Body of pancreas (tissue), 4 donors: ENCODE measurements around the gene PKP2.

Experiments
- POLR2A ChIP-seq, 3 donors: fragments of 450-650 bp; IDR thresholded peaks; one replicate each; pipeline ENCODE4 v1.6.1; 2016; ENCODE audit warnings: antibody characterized with exemption in 3 of 3, mild to moderate bottlenecking in 2 of 3
- TF ChIP-seq, protein P1 (sequence below), 7 experiments: fragments of 450-650 bp in 4 of 7; fragments of 200-600 bp in 3 of 7; sonication (generic) in 3 of 7; IDR thresholded peaks; one replicate each; pipeline ENCODE4 v1.5.1; 2016 to 2019; ENCODE audit warnings: antibody characterized with exemption in 7 of 7

DNA sequence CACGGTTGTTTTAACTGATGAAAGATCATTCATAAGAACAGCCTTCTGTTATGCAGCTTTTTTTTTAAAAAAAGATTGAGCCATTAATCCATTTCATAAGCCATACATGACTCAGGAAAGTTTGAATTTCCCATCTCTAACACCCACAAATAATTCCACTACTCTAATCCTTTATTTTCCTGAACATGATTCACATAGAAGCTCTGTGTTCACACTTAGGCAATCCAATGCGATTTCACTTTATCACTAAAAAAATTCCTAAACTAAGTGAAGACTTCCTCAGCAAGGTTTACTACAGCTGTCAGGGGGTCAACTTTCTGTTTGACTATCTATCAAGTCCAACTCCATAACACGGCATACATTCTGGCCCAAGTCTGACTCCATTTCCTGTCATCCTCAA is 25.9 kb downstream of the PKP2 start:
- TF ChIP-seq, protein P1, sequence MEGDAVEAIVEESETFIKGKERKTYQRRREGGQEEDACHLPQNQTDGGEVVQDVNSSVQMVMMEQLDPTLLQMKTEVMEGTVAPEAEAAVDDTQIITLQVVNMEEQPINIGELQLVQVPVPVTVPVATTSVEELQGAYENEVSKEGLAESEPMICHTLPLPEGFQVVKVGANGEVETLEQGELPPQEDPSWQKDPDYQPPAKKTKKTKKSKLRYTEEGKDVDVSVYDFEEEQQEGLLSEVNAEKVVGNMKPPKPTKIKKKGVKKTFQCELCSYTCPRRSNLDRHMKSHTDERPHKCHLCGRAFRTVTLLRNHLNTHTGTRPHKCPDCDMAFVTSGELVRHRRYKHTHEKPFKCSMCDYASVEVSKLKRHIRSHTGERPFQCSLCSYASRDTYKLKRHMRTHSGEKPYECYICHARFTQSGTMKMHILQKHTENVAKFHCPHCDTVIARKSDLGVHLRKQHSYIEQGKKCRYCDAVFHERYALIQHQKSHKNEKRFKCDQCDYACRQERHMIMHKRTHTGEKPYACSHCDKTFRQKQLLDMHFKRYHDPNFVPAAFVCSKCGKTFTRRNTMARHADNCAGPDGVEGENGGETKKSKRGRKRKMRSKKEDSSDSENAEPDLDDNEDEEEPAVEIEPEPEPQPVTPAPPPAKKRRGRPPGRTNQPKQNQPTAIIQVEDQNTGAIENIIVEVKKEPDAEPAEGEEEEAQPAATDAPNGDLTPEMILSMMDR (IDR thresholded peaks at IDR 0.05), result no peak
- no peak for TF ChIP-seq POLR2A (IDR thresholded peaks at IDR 0.05)
